HCT116 (cell line): ENCODE data around the gene ADPRHL1. TPM values are rescaled to one million over a fixed set of nuclear protein-coding genes. Genes with fewer than 3 reads are reported as not detected.

Experiments
- ATAC-seq: fragments of 200-7000 bp; cut with Tn5 transposase; 2 replicates; pipeline ENCODE4 v1.9.1; 2020; ENCODE audit warnings: mild to moderate bottlenecking, moderate library complexity
- BruUV-seq: library from RNA; stranded (reverse); fragments of 400-500 nt; replicated peaks from 2 replicates; lab custom pipeline; 2021; lab: Mats Ljungman, UMichigan
- CTCF ChIA-PET: fragments of 300-600 bp; sonication (Branson Sonifier 250); formaldehyde crosslinking; loops from one replicate; lab custom pipeline; 2021; ENCODE audit warnings: antibody characterized with exemption; lab: Charles Lee
- POLR2A ChIA-PET: fragments of 300-600, 350-600 bp; sonication (Branson Sonifier 250); formaldehyde crosslinking; loops from one replicate; lab custom pipeline; 2021; ENCODE audit warnings: antibody characterized with exemption; lab: Charles Lee
- RAD21 ChIA-PET, 2 experiments: fragments of 300-600 bp; sonication (Branson Sonifier 250); formaldehyde crosslinking; loops; one replicate each; lab custom pipeline; 2023; ENCODE audit warnings: low total read pairs in 2 of 2; ENCODE audit not compliant: uncharacterized antibody in 2 of 2, unreplicated experiment in 2 of 2, low non-redundant PET in 1 of 2; lab: Charles Lee
- DNase-seq: peaks from one replicate; pipeline ENCODE4 v3.0.0-alpha.2; 2010; ENCODE audit warnings: low read depth, low spot score
- H2AFZ ChIP-seq: fragments of 200-600 bp; shearing (Covaris generic), sonication (generic); 2 replicates; pipeline ENCODE4 v1.6.1; 2017; ENCODE audit warnings: low read depth, mixed run types, mixed read lengths, antibody characterized with exemption, low read length; ENCODE audit not compliant: poor library complexity, severe bottlenecking
- H3K27ac ChIP-seq: 2 replicates; pipeline ENCODE4 v1.5.1; 2012; ENCODE audit warnings: low read depth, low read length
- H3K27me3 ChIP-seq: fragments of 200-600 bp; sonication (generic); 2 replicates; pipeline ENCODE4 v1.6.1; 2016; ENCODE audit warnings: mixed run types, low read length, mixed read lengths; ENCODE audit not compliant: insufficient read depth
- H3K36me3 ChIP-seq, 2 experiments: fragments of 200-500 bp in 1 of 2; fragments of 200-600 bp in 1 of 2; sonication (Bioruptor generic) in 1 of 2; sonication (generic) in 1 of 2; 2 replicates each; pipeline versions ENCODE4 v1.5.1 to v1.6.1; 2014 to 2016; ENCODE audit warnings: low read length in 2 of 2, inconsistent platforms in 1 of 2, mixed read lengths in 1 of 2, mixed run types in 1 of 2; ENCODE audit not compliant: insufficient read depth in 2 of 2, control insufficient read depth in 1 of 2
- H3K4me1 ChIP-seq, 2 experiments: fragments of 200-600 bp in 1 of 2; sonication (generic) in 1 of 2; 2 replicates each; pipeline versions ENCODE4 v1.5.1 to v1.6.1; 2012 to 2017; ENCODE audit warnings: low read length in 2 of 2, inconsistent platforms in 1 of 2, mild to moderate bottlenecking in 1 of 2, mixed read lengths in 1 of 2, mixed run types in 1 of 2, moderate library complexity in 1 of 2; ENCODE audit not compliant: insufficient read depth in 2 of 2, control insufficient read depth in 1 of 2
- H3K4me2 ChIP-seq: fragments of 200-600 bp; sonication (generic); 2 replicates; pipeline ENCODE4 v1.6.1; 2017; ENCODE audit warnings: mixed run types, low read length, mixed read lengths
- H3K4me3 ChIP-seq, 2 experiments: fragments of 200-600 bp in 1 of 2; sonication (generic) in 1 of 2; replicated peaks in 1 of 2; 2 replicates each; pipeline ENCODE4 v1.5.1; 2011 to 2016; ENCODE audit warnings: low read length in 2 of 2, control low read depth in 1 of 2, low read depth in 1 of 2, mild to moderate bottlenecking in 1 of 2, mixed read lengths in 1 of 2, mixed run types in 1 of 2
- H3K79me2 ChIP-seq: fragments of 200-600 bp; sonication (generic); 2 replicates; pipeline ENCODE4 v1.6.1; 2017; ENCODE audit warnings: mild to moderate bottlenecking, mixed run types, low read length, moderate library complexity, mixed read lengths; ENCODE audit not compliant: insufficient read depth
- H3K9ac ChIP-seq: fragments of 200-600 bp; sonication (generic); 2 replicates; pipeline ENCODE4 v1.6.1; 2016; ENCODE audit warnings: low read length, mixed read lengths
- H3K9me2 ChIP-seq: fragments of 200-600 bp; sonication (generic), shearing (Covaris generic); 2 replicates; pipeline ENCODE4 v1.6.1; 2017; ENCODE audit warnings: mixed run types, mild to moderate bottlenecking, moderate library complexity; ENCODE audit not compliant: insufficient read depth
- H3K9me3 ChIP-seq, 2 experiments: fragments of 200-500 bp in 1 of 2; fragments of 200-600 bp in 1 of 2; sonication (Bioruptor generic) in 1 of 2; sonication (generic) in 1 of 2; 2 replicates each; pipeline ENCODE4 v1.6.1; 2014 to 2017; ENCODE audit warnings: low read length in 2 of 2, mixed read lengths in 2 of 2, inconsistent platforms in 1 of 2, low read depth in 1 of 2, mild to moderate bottlenecking in 1 of 2, mixed run types in 1 of 2, moderate library complexity in 1 of 2; ENCODE audit not compliant: control insufficient read depth in 1 of 2, insufficient read depth in 1 of 2
- H4K20me1 ChIP-seq: fragments of 200-600 bp; sonication (generic), shearing (Covaris generic); 2 replicates; pipeline ENCODE4 v1.6.1; 2017; ENCODE audit warnings: mixed run types, mild to moderate bottlenecking, moderate library complexity; ENCODE audit not compliant: insufficient read depth
- SIN3A ChIP-seq: IDR thresholded peaks from 2 replicates; pipeline ENCODE4 v1.6.1; 2012; ENCODE audit warnings: low read depth
- TCF7L2 ChIP-seq: IDR thresholded peaks from 2 replicates; pipeline ENCODE4 v1.7.0; 2011; ENCODE audit warnings: borderline replicate concordance, inconsistent platforms; ENCODE audit not compliant: insufficient read depth, insufficient read length; ENCODE audit errors: extremely low read depth
- ZFX ChIP-seq: fragments of 450-650 bp; IDR thresholded peaks from 2 replicates; pipeline ENCODE4 v1.6.1; 2017
- intact Hi-C: fragments of 100-400 bp; cut with micrococcal nuclease; formaldehyde crosslinking; loops from 2 replicates; pipeline ENCODE4 v1.10.0; 2022
- total RNA-seq: library from RNA; stranded (reverse); gene quantifications from one replicate; pipeline ENCODE4 v1.2.1, GENCODE V29; 2021; ENCODE audit not compliant: unreplicated experiment

ADPRHL1 gene
- total RNA-seq, 1 experiment from 2014 or later = 12.6 TPM

- BruUV-seq = no TSS peak
- H3K27me3 ChIP-seq = no peaks in the 10 kb centered on the region
- H3K4me2 ChIP-seq = no peak overlapping the region
- ATAC-seq = no peak
- H3K9ac ChIP-seq = no peak overlapping the region
- intact Hi-C loops = loop anchor here (5.0 kb wide), 1 partner anchor 63 kb away; the partner anchor contains the start of gene LAMP1
- ChIA-PET POLR2A (no interaction called here), CTCF (no interaction called here), RAD21 (no interaction called here)
- peaks cover 10% of the 10 kb centered on the region for H3K79me2 ChIP-seq
- no peak overlapping the region for H2AFZ ChIP-seq
- DNase-seq = no peak
- H3K4me1 ChIP-seq = peaks cover 10 to 18% of the 10 kb centered on the region in 2 experiments
- H3K36me3 ChIP-seq = 0 out of 4 replicates have a peak, but pooled peaks cover 0 to 3% of the 10 kb centered on the region in 2 experiments
- H4K20me1 ChIP-seq = no peaks in the 10 kb centered on the region
- no peaks in the 10 kb centered on the region for H3K9me2 ChIP-seq
- no peaks in the 10 kb centered on the region for H3K9me3 ChIP-seq
- H3K4me3 ChIP-seq = no peak overlapping the region
- TF ChIP-seq SIN3A (no peak), TCF7L2 (no peak)
- H3K27ac ChIP-seq = no peak overlapping the region
Measured at GRCh38 chr13:113360446-113360845, 92.8 kb downstream of the ADPRHL1 start.

- Histone ChIP-seq H4K20me1 (no peaks in the 10 kb centered on the region), H3K4me2 (no peak overlapping the region), H3K9me3 (no peaks in the 10 kb centered on the region), H3K4me1 (peaks cover 8 to 15% of the 10 kb centered on the region in 2 experiments), H3K9me2 (no peaks in the 10 kb centered on the region), H3K4me3 (no peak overlapping the region), H2AFZ (no peak overlapping the region), H3K27me3 (no peaks in the 10 kb centered on the region), H3K79me2 (peaks cover 10% of the 10 kb centered on the region), H3K27ac (no peak overlapping the region), H3K36me3 (0 out of 4 replicates have a peak, but pooled peaks cover 0 to 3% of the 10 kb centered on the region in 2 experiments), H3K9ac (no peak overlapping the region)
- TF ChIP-seq ZFX = no peak
- RAD21 ChIA-PET = no interaction called here
- no peak for DNase-seq
- no TSS peak for BruUV-seq
- CTCF ChIA-PET = no interaction called here
- intact Hi-C loops = no loop called here
- no peak for ATAC-seq
- POLR2A ChIA-PET = no interaction called here
Measured at GRCh38 chr13:113359571-113359970, 93.7 kb downstream of the ADPRHL1 start.
